Left lobe of liver (tissue), 2 donors: ENCODE results near the gene GYS1. TPM values are rescaled to one million over a fixed set of nuclear protein-coding genes. Genes with fewer than 3 reads are reported as not detected.
"Not testable (repeated sequence)": the region's sequence is repeated elsewhere in the genome, so short reads cannot be mapped to it uniquely, and the experiment has no call there.

Experiments used
- ATAC-seq: fragments of 200-7000 bp; cut with Tn5 transposase; one replicate; pipeline ENCODE4 v1.9.1; 2020; ENCODE audit warnings: mild to moderate bottlenecking, moderate library complexity
- DNase-seq: peaks from one replicate; pipeline ENCODE4 v3.0.0-alpha.2; 2020; ENCODE audit warnings: low spot score
- total RNA-seq: library from RNA; stranded (reverse); gene quantifications from one replicate; pipeline ENCODE4 v1.2.1, GENCODE V29; 2021
- donor health status: DM: no; HTN: no; CAD: no; lungs with moderate emphysema.
- donor health status: DM: no; HTN: yes; CAD: no.

Gene GYS1
- total RNA-seq, 1 donor from 2014 or later, result 13.6 TPM

GRCh38 chr19:48947258-48947542, 45.9 kb downstream of the GYS1 start:
- no peak for DNase-seq
- ATAC-seq, result no peak

DNA sequence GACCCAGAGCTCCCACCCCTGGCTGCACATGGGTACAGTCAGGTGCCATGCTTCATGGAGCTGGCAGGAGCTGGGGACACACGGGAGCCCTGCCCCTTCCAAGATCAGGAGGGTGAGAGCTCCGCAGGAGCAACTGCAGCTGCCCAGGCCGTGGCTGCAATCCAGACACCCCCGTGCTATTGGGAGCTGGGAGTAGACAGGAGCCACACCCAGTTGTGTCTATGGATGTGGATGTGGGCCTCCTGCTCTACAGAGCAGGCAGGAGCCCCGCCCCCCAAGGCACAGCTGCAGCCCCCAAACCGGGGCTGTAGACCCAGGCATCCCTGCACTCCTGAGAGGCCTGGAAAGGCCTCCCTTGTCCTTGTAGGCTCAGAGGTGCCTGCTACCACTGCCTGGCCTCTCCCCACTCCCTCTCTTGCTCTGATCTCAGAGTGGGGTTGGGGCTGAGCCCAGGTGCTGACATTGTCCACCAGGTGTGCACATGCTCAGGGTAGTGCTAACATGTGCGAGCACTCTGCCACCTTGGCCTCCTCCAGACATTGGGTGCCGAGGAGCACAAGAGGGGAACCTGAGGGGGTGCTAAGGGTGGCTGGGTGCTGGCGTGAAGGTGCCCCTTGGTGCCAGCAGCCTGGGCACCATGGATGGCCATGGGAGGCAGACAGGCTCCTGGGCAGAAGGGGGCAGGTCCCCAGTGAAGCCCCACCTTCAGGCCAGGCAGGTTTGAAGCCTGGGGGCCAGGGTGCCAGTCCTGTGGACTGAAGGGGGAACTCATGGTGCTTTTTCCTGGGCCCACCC, 46.4 kb downstream of the GYS1 start:
- ATAC-seq (no peak), DNase-seq (no peak)

GRCh38 chr19:48945817-48946216, 47.3 kb downstream of the GYS1 start:
- no peak for DNase-seq
- no peak for ATAC-seq

DNA sequence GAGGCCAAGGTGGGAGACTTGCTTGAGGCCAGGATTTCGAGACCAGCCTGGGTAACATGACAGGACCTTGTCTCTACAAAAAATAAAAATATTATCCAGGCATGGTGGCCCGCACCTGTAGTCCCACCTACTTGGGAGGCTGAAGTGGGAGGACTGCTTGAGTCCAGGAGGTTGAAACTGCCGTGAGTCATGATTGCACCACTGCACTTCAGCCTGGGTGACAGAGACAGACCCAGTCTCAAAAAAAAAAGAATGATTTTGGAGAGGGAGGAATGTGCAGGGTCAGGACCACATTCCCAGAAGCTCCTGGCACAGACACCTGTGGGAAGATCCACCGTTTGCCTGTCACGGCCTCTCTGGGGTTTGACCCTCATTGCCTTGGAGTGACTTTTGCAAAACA, 47.7 kb downstream of the GYS1 start:
- no peak for DNase-seq
- no peak for ATAC-seq

DNA sequence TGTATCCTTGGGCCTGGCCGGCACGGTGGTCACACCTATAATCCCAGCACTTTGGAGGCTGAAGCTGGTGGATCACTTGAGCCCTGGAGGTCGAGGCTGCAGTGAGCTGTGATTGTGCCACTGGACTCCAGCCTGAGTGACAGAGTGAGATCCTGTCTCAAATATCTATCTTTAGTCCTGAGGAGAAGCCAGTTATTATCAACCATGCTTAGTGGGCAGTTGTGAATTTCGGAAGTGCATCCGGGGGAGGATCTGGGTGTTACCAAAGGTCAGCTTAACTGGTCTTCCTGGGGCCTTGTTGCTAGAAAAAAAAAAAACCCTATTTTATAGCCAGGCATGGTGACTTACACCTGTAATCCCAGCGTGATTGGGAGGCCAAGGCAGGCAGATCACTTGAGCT, 50.0 kb downstream of the GYS1 start:
- no peak for DNase-seq
- ATAC-seq, result peak; percentile 14

DNA sequence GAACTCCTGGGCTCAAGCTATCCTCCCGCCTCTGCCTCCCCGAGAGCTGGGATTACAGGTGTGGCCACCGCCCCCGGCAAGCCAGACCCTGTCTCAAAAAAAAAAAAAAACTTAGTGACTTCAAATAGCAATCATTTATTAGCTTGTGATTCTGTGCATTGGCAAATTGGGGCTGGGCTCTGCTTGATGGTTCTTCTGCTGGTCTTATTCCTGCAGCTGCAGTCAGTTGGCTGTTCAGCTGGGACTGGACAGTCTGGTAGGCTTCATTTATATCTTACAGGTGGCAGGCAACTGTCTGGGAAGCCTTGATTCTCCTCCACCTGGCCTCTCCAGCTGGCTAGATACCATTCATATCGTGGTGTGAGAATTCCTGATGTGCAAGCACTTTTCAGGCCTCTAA, 52.2 kb downstream of the GYS1 start:
- ATAC-seq (no peak), DNase-seq (no peak)

DNA sequence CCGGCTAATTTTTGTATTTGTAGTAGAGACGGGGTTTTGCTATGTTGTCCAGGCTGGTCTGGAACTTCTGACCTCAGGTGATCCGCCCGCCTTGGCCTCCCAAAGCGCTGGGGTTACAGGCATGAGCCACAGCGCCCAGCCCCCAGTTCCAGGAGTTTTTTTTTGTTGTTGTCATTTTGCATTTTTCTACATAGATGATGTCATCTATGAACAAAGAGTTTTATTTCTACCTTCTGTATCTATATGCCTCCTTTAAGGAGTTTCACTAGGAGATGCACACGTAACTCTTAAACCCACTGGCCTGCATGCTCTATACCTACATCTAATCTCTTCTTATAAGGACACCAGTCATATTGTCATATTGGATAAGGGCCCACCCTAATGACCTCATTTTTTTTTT, 54.9 kb downstream of the GYS1 start:
- ATAC-seq (no peak), DNase-seq (no peak)

GRCh38 chr19:48935864-48936263, 57.2 kb downstream of the GYS1 start:
- ATAC-seq (no peak), DNase-seq (no peak)

DNA sequence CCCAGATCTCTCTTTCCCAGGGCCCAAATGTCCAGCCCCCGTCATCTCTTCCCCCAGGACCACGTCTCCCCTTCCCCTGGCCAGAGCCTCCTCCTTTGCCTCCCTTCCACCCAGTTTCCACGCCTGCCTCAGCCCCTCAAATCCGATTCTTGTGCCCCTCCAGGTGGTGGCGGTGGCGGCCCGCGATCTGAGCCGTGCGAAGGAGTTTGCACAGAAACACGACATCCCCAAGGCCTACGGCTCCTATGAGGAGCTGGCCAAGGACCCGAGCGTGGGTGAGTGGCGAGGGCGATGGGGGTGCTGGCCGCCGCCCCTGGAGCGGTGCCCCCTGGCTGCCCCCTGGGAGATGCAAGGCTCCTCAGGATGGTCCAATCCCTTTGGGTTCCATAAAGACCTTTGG, 58.3 kb downstream of the GYS1 start:
- no peak for DNase-seq

GRCh38 chr19:48933382-48933932, 59.7 kb downstream of the GYS1 start, which contains the start of gene DHDH:
Gene DHDH (plus strand): TSS chr19:48933699. CDS start chr19:48933722, 23 bp downstream.
- DNase-seq (peak; percentile 65), ATAC-seq (peak; percentile 81)

More for the DNA sequence above, 58.3 kb downstream of the GYS1 start:
- ATAC-seq, result no peak

- no peak for ATAC-seq
- DNase-seq, result no peak
Observed at GRCh38 chr19:48928164-48929025, 64.7 kb downstream of the GYS1 start.

DNA sequence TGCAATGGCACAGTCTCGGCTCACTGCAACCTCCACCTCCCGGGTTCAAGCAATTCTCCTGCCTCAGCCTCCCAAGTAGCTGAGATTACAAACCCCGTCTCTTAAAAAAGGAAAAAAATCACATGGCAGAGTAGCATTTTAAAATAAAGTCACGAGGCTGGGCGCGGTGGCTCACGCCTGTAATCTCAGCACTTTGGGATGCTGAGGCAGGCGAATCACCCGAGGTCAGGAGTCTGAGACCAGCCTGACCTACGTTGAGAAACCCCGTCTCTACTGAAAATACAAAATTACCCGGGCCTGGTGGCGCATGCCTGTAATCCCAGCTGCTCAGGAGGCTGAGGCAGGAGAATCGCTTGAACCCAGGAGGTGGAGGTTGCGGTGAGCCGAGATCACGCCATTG, 65.4 kb downstream of the GYS1 start:
- ATAC-seq, DNase-seq: not testable (repeated sequence)

- ATAC-seq (peak; percentile 60), DNase-seq (no peak)
Observed at GRCh38 chr19:48926909-48927308, 66.2 kb downstream of the GYS1 start.

GRCh38 chr19:48925890-48926289, 67.2 kb downstream of the GYS1 start:
- not testable (repeated sequence) for ATAC-seq, DNase-seq

DNA sequence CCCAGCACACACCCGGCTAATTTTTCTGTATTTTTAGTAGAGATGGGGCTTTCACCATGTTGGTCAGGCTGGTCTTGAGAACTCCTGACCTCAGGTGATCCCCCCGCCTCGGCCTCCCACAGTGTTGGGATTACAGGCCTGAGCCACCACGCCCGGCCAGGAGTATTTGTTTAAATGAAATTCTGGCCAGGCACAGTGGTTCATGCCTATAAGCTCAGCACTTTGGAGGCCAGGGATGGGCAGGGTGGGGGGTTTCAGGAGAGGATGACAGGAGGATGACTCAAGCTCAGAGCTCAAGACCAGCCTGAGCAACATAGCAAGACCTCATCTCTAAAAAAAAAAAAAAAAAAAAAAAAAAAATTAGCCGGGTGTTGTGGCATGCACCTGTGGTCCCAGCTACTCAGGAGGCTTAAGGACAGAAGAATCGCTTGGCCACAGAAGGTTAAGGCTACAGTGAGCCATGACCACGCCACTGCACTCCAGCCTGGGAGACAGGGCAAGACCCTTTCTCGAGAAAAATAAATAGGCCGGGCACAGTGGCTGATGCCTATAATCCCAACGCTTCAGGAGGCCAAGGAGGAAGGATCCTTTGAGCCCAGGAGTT, 67.8 kb downstream of the GYS1 start:
- ATAC-seq (no peak), DNase-seq (no peak)

- ATAC-seq (no peak), DNase-seq (no peak)
Observed at GRCh38 chr19:48922548-48923490, 70.3 kb downstream of the GYS1 start.

DNA sequence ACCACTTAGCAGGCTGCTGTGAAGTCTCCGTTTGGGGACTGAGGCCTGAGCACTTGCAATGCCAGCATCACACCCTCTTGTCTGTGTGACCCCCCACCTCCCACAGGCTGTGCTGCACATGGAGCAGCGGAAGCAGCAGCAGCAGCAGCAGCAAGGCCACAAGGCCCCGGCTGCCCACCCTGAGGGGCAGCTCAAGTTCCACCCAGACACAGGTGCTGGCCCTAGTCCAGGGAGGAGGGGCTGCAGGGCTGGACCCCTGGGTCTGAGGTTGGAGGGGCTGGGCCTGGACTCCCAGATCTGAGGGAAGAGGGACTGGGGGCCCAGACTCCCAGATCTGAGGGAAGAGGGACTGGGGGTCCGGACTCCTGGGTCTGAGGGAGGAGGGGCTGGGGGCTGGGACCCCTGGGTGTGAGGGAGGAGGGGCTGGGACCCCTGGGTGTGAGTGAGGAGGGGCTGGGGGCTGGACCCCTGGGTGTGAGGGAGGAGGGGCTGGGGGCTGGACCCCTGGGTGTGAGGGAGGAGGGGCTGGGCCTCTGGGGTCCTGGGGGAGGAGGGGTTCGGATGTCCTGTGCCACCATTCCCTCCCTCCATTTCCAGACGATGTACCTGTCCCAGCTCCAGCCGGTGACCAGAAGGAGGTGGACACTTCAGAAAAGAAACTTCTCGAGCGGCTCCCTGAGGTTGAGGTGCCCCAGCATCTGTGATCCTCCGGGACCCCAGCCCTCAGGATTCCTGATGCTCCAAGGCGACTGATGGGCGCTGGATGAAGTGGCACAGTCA, 71.2 kb downstream of the GYS1 start:
- DNase-seq (no peak), ATAC-seq (no peak)

- ATAC-seq, result no peak
Observed at GRCh38 chr19:48920949-48921348, 72.2 kb downstream of the GYS1 start.

DNA sequence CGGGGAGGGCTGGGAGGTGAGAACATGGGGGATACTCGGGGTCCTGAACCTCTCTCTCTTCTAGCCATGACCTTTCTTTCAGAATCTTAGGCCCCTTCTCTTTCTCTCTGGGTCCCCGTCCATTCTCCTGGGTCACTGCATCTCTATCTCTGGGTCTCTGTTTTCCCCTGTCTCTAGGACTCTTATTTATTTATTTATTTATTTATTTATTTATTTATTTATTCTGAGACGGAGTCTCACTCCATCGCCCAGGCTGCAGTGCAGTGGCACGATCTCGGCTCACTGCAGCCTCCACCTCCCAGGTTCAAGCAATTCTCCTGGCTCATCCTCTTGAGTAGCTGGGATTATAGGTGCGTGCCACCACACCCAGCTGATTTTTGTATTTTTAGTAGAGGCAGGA, 73.8 kb downstream of the GYS1 start:
- ATAC-seq, DNase-seq: not testable (repeated sequence)

More at GRCh38 chr19:48920949-48921348, 72.2 kb downstream of the GYS1 start:
- DNase-seq, result no peak
